Transverse colon (tissue), 3 donors: ENCODE measurements around the gene EMD.

Experiments used
- CTCF ChIP-seq, 5 experiments: fragments of 200-600 bp in 3 of 5; fragments of 450-650 bp in 2 of 5; sonication (generic) in 3 of 5; IDR thresholded peaks; 1 replicate in 2 of 5; 2 replicates in 3 of 5; pipeline ENCODE4 v1.5.1; 2016 to 2017; ENCODE audit warnings: antibody characterized with exemption in 5 of 5, inconsistent platforms in 3 of 5, mild to moderate bottlenecking in 2 of 5, moderate library complexity in 1 of 5
- EP300 ChIP-seq: sonication (generic); formaldehyde crosslinking; IDR thresholded peaks from one replicate; pipeline ENCODE4 v1.6.1; 2017; ENCODE audit warnings: antibody characterized with exemption, low read depth
- POLR2A ChIP-seq: fragments of 450-650 bp; IDR thresholded peaks from one replicate; pipeline ENCODE4 v1.6.1; 2016; ENCODE audit warnings: antibody characterized with exemption, mild to moderate bottlenecking, moderate library complexity

GRCh38 chrX:154334496-154334895 lies 44.6 kb upstream of the EMD start:
- TF ChIP-seq EP300 (no peak), CTCF (IDR thresholded peaks at IDR 0.05) (no peak), POLR2A (no peak)
